ENCODE data around the gene PARD3.

- TF ChIP-seq CTCF (conservative IDR thresholded peaks at IDR 0.05; ENCODE audit: low read depth, low read length) (no peak), EZH2 (IDR thresholded peaks at IDR 0.05; ENCODE audit: low read length, unreplicated experiment) (no peak), EZH2phosphoT487 (IDR thresholded peaks at IDR 0.05; ENCODE audit: borderline replicate concordance, low read length) (no peak)
Measured at GRCh38 chr10:34538281-34538829, 276.7 kb downstream of the PARD3 start.
